Inflammatory macrophage treated with lipopolysaccharide for 1 hour (primary cell): ENCODE measurements around the gene CLTB.

Experiments used
- DNase-seq, 2 donors: peaks; one replicate each; pipeline ENCODE4 v3.0.0-alpha.2; 2020 to 2022

The CLTB gene

GRCh38 chr5:176342766-176343458 lies 73.4 kb downstream of the CLTB start:
- DNase-seq, result no peak
